Fibroblast of the aortic adventitia (primary cell): ENCODE measurements around the gene PLXNA4. TPM values are rescaled to one million over a fixed set of nuclear protein-coding genes. Genes with fewer than 3 reads are reported as not detected.

Experiments used
- DNase-seq: peaks from one replicate; pipeline ENCODE4 v3.0.0-alpha.2; 2010; ENCODE audit warnings: low read depth
- H3K4me3 ChIP-seq: 2 replicates; pipeline ENCODE4 v1.5.1; 2011; ENCODE audit warnings: low read depth, mild to moderate bottlenecking, control low read depth, low read length, moderate library complexity
- CTCF ChIP-seq: IDR thresholded peaks from 2 replicates; pipeline ENCODE4 v1.5.1; 2011; ENCODE audit warnings: mild to moderate bottlenecking, low read length, control low read depth, inconsistent platforms; ENCODE audit not compliant: insufficient read depth
- total RNA-seq: library from RNA; depleted of rRNA; stranded (reverse); fragments of >200 nt; gene quantifications from 2 replicates; pipeline ENCODE4 v1.2.3, GENCODE V29; 2012; ENCODE audit warnings: low replicate concordance

PLXNA4 gene
- total RNA-seq, 1 donor, result 3.0 TPM

GRCh38 chr7:132568962-132569361 is 7.3 kb downstream of the PLXNA4 start:
- H3K4me3 ChIP-seq, result no peak overlapping the region
- no peak for DNase-seq
- no peak for TF ChIP-seq CTCF

GRCh38 chr7:132565885-132566284 is 10.4 kb downstream of the PLXNA4 start:
- no peak for DNase-seq
- TF ChIP-seq CTCF, result no peak
- H3K4me3 ChIP-seq, result no peak overlapping the region

- no peak overlapping the region for H3K4me3 ChIP-seq
- TF ChIP-seq CTCF, result no peak
- DNase-seq, result no peak
These were observed 10.8 kb downstream of the PLXNA4 start for GRCh38 chr7:132565441-132565840.

- no peak for DNase-seq
- H3K4me3 ChIP-seq, result no peak overlapping the region
- TF ChIP-seq CTCF, result no peak
These were observed 11.4 kb downstream of the PLXNA4 start for GRCh38 chr7:132564849-132565248.

- H3K4me3 ChIP-seq, result no peak overlapping the region
- TF ChIP-seq CTCF, result no peak
- DNase-seq, result no peak
These were observed 12.2 kb downstream of the PLXNA4 start for GRCh38 chr7:132564090-132564489.

GRCh38 chr7:132562690-132563089 is 13.6 kb downstream of the PLXNA4 start:
- TF ChIP-seq CTCF, result no peak
- no peak overlapping the region for H3K4me3 ChIP-seq
- DNase-seq, result no peak

- DNase-seq, result no peak
- H3K4me3 ChIP-seq, result no peak overlapping the region
- TF ChIP-seq CTCF, result no peak
These were observed 14.5 kb downstream of the PLXNA4 start for GRCh38 chr7:132561763-132562162.
